ENCODE data around the gene ATP1A2.

DNA sequence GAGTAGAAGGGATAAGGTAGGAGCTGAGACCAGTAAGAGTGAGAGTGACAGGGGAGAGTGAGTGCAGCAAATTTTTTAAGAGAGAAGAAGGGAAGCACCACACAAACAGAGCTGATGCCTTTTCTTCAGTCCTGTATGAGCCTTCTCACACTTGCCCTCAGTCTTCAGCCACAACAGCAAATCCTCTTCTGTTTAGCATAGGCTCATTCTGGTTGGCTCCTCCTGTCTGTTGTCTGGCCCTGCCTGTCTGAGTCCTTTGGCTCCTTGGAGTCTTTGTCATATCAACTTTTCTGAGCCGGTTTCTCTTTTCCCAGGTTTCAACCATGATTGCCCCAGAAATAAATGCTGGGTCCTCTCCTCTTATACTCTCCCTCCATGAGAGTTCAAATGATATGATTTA, 62.1 kb downstream of the ATP1A2 start:
- TF ChIP-seq, protein P1, sequence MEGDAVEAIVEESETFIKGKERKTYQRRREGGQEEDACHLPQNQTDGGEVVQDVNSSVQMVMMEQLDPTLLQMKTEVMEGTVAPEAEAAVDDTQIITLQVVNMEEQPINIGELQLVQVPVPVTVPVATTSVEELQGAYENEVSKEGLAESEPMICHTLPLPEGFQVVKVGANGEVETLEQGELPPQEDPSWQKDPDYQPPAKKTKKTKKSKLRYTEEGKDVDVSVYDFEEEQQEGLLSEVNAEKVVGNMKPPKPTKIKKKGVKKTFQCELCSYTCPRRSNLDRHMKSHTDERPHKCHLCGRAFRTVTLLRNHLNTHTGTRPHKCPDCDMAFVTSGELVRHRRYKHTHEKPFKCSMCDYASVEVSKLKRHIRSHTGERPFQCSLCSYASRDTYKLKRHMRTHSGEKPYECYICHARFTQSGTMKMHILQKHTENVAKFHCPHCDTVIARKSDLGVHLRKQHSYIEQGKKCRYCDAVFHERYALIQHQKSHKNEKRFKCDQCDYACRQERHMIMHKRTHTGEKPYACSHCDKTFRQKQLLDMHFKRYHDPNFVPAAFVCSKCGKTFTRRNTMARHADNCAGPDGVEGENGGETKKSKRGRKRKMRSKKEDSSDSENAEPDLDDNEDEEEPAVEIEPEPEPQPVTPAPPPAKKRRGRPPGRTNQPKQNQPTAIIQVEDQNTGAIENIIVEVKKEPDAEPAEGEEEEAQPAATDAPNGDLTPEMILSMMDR (IDR thresholded peaks at IDR 0.05), result no peak
- no peak for TF ChIP-seq POLR2A (IDR thresholded peaks at IDR 0.05)
